Stimulated activated CD8-positive, alpha-beta memory T cell treated with anti-CD3 and anti-CD28 coated beads, Interleukin-4, amount 100 ng/mL, for 4 hours (primary cell): ENCODE data around the gene NUP210L.

ENCODE experiments used
- DNase-seq, 2 donors: peaks; one replicate each; pipeline ENCODE4 v3.0.0-alpha.2; 2020; ENCODE audit warnings: low read depth in 2 of 2, low spot score in 1 of 2

NUP210L gene

GRCh38 chr1:153968000-153968363, 186.9 kb downstream of the NUP210L start:
- no peak for DNase-seq

- DNase-seq: peak; percentile 51 to 73
These were observed 187.5 kb downstream of the NUP210L start, which contains the start of gene CREB3L4 for GRCh38 chr1:153967107-153967999. Gene CREB3L4 (plus strand): TSS chr1:153967902. CDS start chr1:153968526, 624 bp downstream.

- DNase-seq: no peak
These were observed 191.0 kb downstream of the NUP210L start for GRCh38 chr1:153963850-153964331.

- DNase-seq: peak; percentile 87 to 88
These were observed 191.6 kb downstream of the NUP210L start, which contains the start of gene SLC39A1 for GRCh38 chr1:153963030-153963849. Gene SLC39A1 (minus strand): TSS chr1:153963537. CDS start chr1:153962715, 822 bp downstream.

GRCh38 chr1:153962088-153963029, 192.5 kb downstream of the NUP210L start:
- no peak for DNase-seq

- DNase-seq: no peak
These were observed 193.5 kb downstream of the NUP210L start for GRCh38 chr1:153961421-153961820.

- no peak for DNase-seq
These were observed 194.7 kb downstream of the NUP210L start for GRCh38 chr1:153960206-153960605.

- DNase-seq: no peak
These were observed 195.4 kb downstream of the NUP210L start for GRCh38 chr1:153959454-153959853.

GRCh38 chr1:153958961-153959260, 196.0 kb downstream of the NUP210L start:
- DNase-seq: no peak

GRCh38 chr1:153958111-153958960, 196.5 kb downstream of the NUP210L start, which contains the start of gene CRTC2:
Gene CRTC2 (minus strand): TSS chr1:153958612. CDS start chr1:153958497, 115 bp downstream.
- DNase-seq: peak; percentile 92 to 94

- DNase-seq: peak in 1 of 2 donors; percentile 21
These were observed 197.1 kb downstream of the NUP210L start for GRCh38 chr1:153957744-153958110.

GRCh38 chr1:153956997-153957715, 197.7 kb downstream of the NUP210L start:
- DNase-seq: no peak

- no peak for DNase-seq
These were observed 200.0 kb downstream of the NUP210L start for GRCh38 chr1:153954826-153955225.

GRCh38 chr1:153953859-153954365, 201.0 kb downstream of the NUP210L start:
- DNase-seq: no peak

- DNase-seq: no peak
These were observed 203.1 kb downstream of the NUP210L start for GRCh38 chr1:153951801-153952200.

- DNase-seq: no peak
These were observed 203.7 kb downstream of the NUP210L start for GRCh38 chr1:153951183-153951582.

- peak; percentile 26 to 64 for DNase-seq
These were observed 208.1 kb downstream of the NUP210L start, which contains the start of gene DENND4B for GRCh38 chr1:153946622-153947241. Gene DENND4B (minus strand): TSS chr1:153946718. CDS start chr1:153944374, 2,344 bp downstream.
